IMR-90 (cell line): ENCODE measurements around the gene MKNK2. TPM values are rescaled to one million over a fixed set of nuclear protein-coding genes. Genes with fewer than 3 reads are reported as not detected.
A peak's percentile ranks its signal among the peaks of the same experiment; 100 is the strongest.

Experiments used
- ATAC-seq: fragments of 200-7000 bp; cut with Tn5 transposase; 2 replicates; pipeline ENCODE4 v1.9.1; 2020; ENCODE audit warnings: low read depth, mild to moderate bottlenecking, moderate library complexity
- BruUV-seq: library from RNA; stranded (reverse); fragments of 400-500 nt; replicated peaks from 2 replicates; lab custom pipeline; 2021; lab: Mats Ljungman, UMichigan
- CTCF ChIA-PET: fragments of 300-600 bp; formaldehyde crosslinking; extraction: SDS; loops from one replicate; lab custom pipeline; 2021; ENCODE audit warnings: antibody characterized with exemption; lab: Yijun Ruan, JAX
- POLR2A ChIA-PET: fragments of 300-600 bp; sonication (Branson Sonifier 250); formaldehyde crosslinking; loops from one replicate; lab custom pipeline; 2022; ENCODE audit warnings: antibody characterized with exemption; ENCODE audit not compliant: unreplicated experiment; lab: Charles Lee
- DNase-seq: peaks from one replicate; pipeline ENCODE4 v3.0.0; 2013
- H2AFZ ChIP-seq: replicated peaks from 2 replicates; pipeline ENCODE3; 2013; ENCODE audit warnings: low read length, mild to moderate bottlenecking; ENCODE audit not compliant: poor library complexity
- H2AK5ac ChIP-seq: 2 replicates; pipeline ENCODE4 v1.6.1; 2013; ENCODE audit warnings: low read depth, low read length, inconsistent platforms
- H2AK9ac ChIP-seq: replicated peaks from 2 replicates; pipeline ENCODE3; 2013; ENCODE audit warnings: mild to moderate bottlenecking, low read depth, low read length, moderate library complexity; ENCODE audit not compliant: poor library complexity
- H2BK120ac ChIP-seq: 2 replicates; pipeline ENCODE4 v1.6.1; 2013; ENCODE audit warnings: low read depth, low read length, inconsistent platforms
- H2BK15ac ChIP-seq: 3 replicates; pipeline ENCODE4 v1.6.1; 2013; ENCODE audit warnings: low read depth, low read length, inconsistent platforms
- H2BK20ac ChIP-seq: 2 replicates; pipeline ENCODE4 v1.6.1; 2013; ENCODE audit warnings: low read depth, mild to moderate bottlenecking, inconsistent platforms, low read length, moderate library complexity
- H2BK5ac ChIP-seq: 2 replicates; pipeline ENCODE4 v1.6.1; 2013; ENCODE audit warnings: mild to moderate bottlenecking, low read depth, low read length, inconsistent platforms; ENCODE audit not compliant: poor library complexity, severe bottlenecking
- H3K14ac ChIP-seq: replicated peaks from 2 replicates; pipeline ENCODE4 v1.6.1; 2013; ENCODE audit warnings: low read depth, low read length, inconsistent platforms
- H3K18ac ChIP-seq: 2 replicates; pipeline ENCODE4 v1.6.1; 2013; ENCODE audit warnings: low read depth, low read length, control low read depth
- H3K23ac ChIP-seq: 2 replicates; pipeline ENCODE4 v1.6.1; 2013; ENCODE audit warnings: low read depth, low read length, inconsistent platforms
- H3K27ac ChIP-seq: 2 replicates; pipeline ENCODE4 v1.5.1; 2013; ENCODE audit warnings: mild to moderate bottlenecking, control low read depth, low read length; ENCODE audit not compliant: insufficient read depth
- H3K27me3 ChIP-seq: 2 replicates; pipeline ENCODE4 v1.6.1; 2013; ENCODE audit warnings: low read length; ENCODE audit not compliant: control insufficient read depth, insufficient read depth
- H3K36me3 ChIP-seq: 2 replicates; pipeline ENCODE4 v1.6.1; 2013; ENCODE audit warnings: low read length, mixed read lengths; ENCODE audit not compliant: control insufficient read depth, insufficient read depth
- H3K4ac ChIP-seq: 2 replicates; pipeline ENCODE4 v1.6.1; 2013; ENCODE audit warnings: low read depth, low read length, inconsistent platforms
- H3K4me1 ChIP-seq: 2 replicates; pipeline ENCODE4 v1.6.1; 2013; ENCODE audit warnings: low read length, mixed read lengths; ENCODE audit not compliant: control insufficient read depth, insufficient read depth
- H3K4me2 ChIP-seq: 2 replicates; pipeline ENCODE4 v1.6.1; 2013; ENCODE audit warnings: low read depth, mild to moderate bottlenecking, control low read depth, low read length, moderate library complexity
- H3K4me3 ChIP-seq: 2 replicates; pipeline ENCODE4 v1.5.1; 2013; ENCODE audit warnings: low read depth, mild to moderate bottlenecking, control low read depth, low read length, moderate library complexity; ENCODE audit not compliant: insufficient read depth
- H3K56ac ChIP-seq: 2 replicates; pipeline ENCODE4 v1.6.1; 2013; ENCODE audit warnings: low read length, inconsistent platforms; ENCODE audit not compliant: insufficient read depth; ENCODE audit errors: extremely low read depth
- H3K79me1 ChIP-seq, 2 experiments: 2 replicates each; pipeline ENCODE4 v1.6.1; 2013; ENCODE audit warnings: low read length in 2 of 2, inconsistent platforms in 1 of 2, low read depth in 1 of 2
- H3K9ac ChIP-seq: 2 replicates; pipeline ENCODE4 v1.6.1; 2013; ENCODE audit warnings: low read depth, low read length, control low read depth
- H3K9me1 ChIP-seq: 2 replicates; pipeline ENCODE4 v1.6.1; 2013; ENCODE audit warnings: low read length, inconsistent platforms; ENCODE audit not compliant: insufficient read depth
- H3K9me3 ChIP-seq: 2 replicates; pipeline ENCODE4 v1.6.1; 2013; ENCODE audit warnings: low read length; ENCODE audit not compliant: control insufficient read depth, insufficient read depth
- H4K20me1 ChIP-seq: 2 replicates; pipeline ENCODE4 v1.6.1; 2013; ENCODE audit warnings: low read length, inconsistent platforms; ENCODE audit not compliant: insufficient read depth
- H4K5ac ChIP-seq: 2 replicates; pipeline ENCODE4 v1.6.1; 2013; ENCODE audit warnings: mild to moderate bottlenecking, low read depth, low read length, control low read depth
- H4K8ac ChIP-seq, 2 experiments: 2 replicates each; pipeline ENCODE4 v1.6.1; 2013; ENCODE audit warnings: low read depth in 2 of 2, low read length in 2 of 2, control low read depth in 1 of 2, inconsistent platforms in 1 of 2
- H4K91ac ChIP-seq: 2 replicates; pipeline ENCODE4 v1.6.1; 2013; ENCODE audit warnings: low read depth, low read length, inconsistent platforms; ENCODE audit not compliant: insufficient read depth
- BHLHE40 ChIP-seq: fragments of 150-350 bp; IDR thresholded peaks from 2 replicates; pipeline ENCODE4 v1.6.1; 2016; ENCODE audit warnings: mild to moderate bottlenecking, low read depth, low read length
- CEBPB ChIP-seq: IDR thresholded peaks from 2 replicates; pipeline ENCODE4 v1.6.1; 2012; ENCODE audit warnings: low read depth, low read length, improper control_type of control experiment
- CHD1 ChIP-seq: IDR thresholded peaks from 2 replicates; pipeline ENCODE4 v1.6.1; 2012; ENCODE audit warnings: low read depth, low read length, improper control_type of control experiment
- ELK1 ChIP-seq: fragments of 150-350 bp; IDR thresholded peaks from 2 replicates; pipeline ENCODE4 v1.6.1; 2016; ENCODE audit warnings: low read depth, mild to moderate bottlenecking, low read length, moderate library complexity, borderline replicate concordance
- FOS ChIP-seq: fragments of 150-350 bp; IDR thresholded peaks from 2 replicates; pipeline ENCODE4 v1.6.1; 2016; ENCODE audit warnings: low read depth, low read length
- MAFK ChIP-seq: IDR thresholded peaks from 2 replicates; pipeline ENCODE4 v1.6.1; 2012; ENCODE audit warnings: low read depth, low read length, improper control_type of control experiment
- MAZ ChIP-seq: IDR thresholded peaks from 2 replicates; pipeline ENCODE4 v1.6.1; 2012; ENCODE audit warnings: low read depth, mild to moderate bottlenecking, low read length, improper control_type of control experiment, moderate library complexity, borderline replicate concordance
- MXI1 ChIP-seq: IDR thresholded peaks from 2 replicates; pipeline ENCODE4 v1.6.1; 2012; ENCODE audit warnings: low read depth, mild to moderate bottlenecking, low read length, moderate library complexity, borderline replicate concordance
- NFE2L2 ChIP-seq: fragments of 150-350 bp; IDR thresholded peaks from 2 replicates; pipeline ENCODE4 v1.6.1; 2016; ENCODE audit warnings: low read depth, mild to moderate bottlenecking, low read length
- POLR2A ChIP-seq: IDR thresholded peaks from 2 replicates; pipeline ENCODE4 v1.6.1; 2012; ENCODE audit warnings: mild to moderate bottlenecking, low read depth, low read length
- RAD21 ChIP-seq: IDR thresholded peaks from 2 replicates; pipeline ENCODE4 v1.6.1; 2012; ENCODE audit warnings: low read length, improper control_type of control experiment
- RCOR1 ChIP-seq: IDR thresholded peaks from 2 replicates; pipeline ENCODE4 v1.6.1; 2012; ENCODE audit warnings: mild to moderate bottlenecking, low read length, improper control_type of control experiment; ENCODE audit not compliant: insufficient replicate concordance
- RFX5 ChIP-seq: IDR thresholded peaks from 2 replicates; pipeline ENCODE4 v1.8.0; 2012; ENCODE audit warnings: low read depth, mild to moderate bottlenecking, low read length, moderate library complexity
- SMC3 ChIP-seq: fragments of 150-350 bp; IDR thresholded peaks from 2 replicates; pipeline ENCODE4 v1.6.1; 2016; ENCODE audit warnings: low read depth, mild to moderate bottlenecking, antibody characterized with exemption, low read length, moderate library complexity
- WGBS, 2 experiments: methylation state at CpG; one replicate each; pipeline versions ENCODE4 v1.1.5 to v1.1.7; 2013; ENCODE audit warnings: missing lambda C conversion rate in 2 of 2; ENCODE audit not compliant: insufficient read length in 1 of 2; ENCODE audit errors: extremely low coverage in 2 of 2; 5-methylcytosine and 5-hydroxymethylcytosine counted together
- dilution Hi-C: fragments of 300-500 bp; cut with HindIII; formaldehyde crosslinking; loops from one replicate; pipeline ENCODE4 v1.14.3; 2018; ENCODE audit warnings: low sequenced_read_pairs; ENCODE audit not compliant: unreplicated experiment
- in situ Hi-C: fragments of 300-500 bp; cut with MboI; formaldehyde crosslinking; loops from 3 replicates; pipeline ENCODE4 v1.14.3; 2019; ENCODE audit warnings: low sequenced_read_pairs, inconsistent platforms, mixed read lengths
- intact Hi-C: fragments of 100-400 bp; cut with micrococcal nuclease; formaldehyde crosslinking; loops from 2 replicates; pipeline ENCODE4 v1.10.0; 2022
- polyA plus RNA-seq, 3 experiments: library from polyadenylated mRNA; depleted of rRNA; stranded (reverse); fragments of >200 nt; gene quantifications; 2 replicates each; pipeline ENCODE4 v1.2.3, GENCODE V29; 2012; ENCODE audit warnings: low replicate concordance in 1 of 3
- total RNA-seq: library from RNA; depleted of rRNA; stranded (reverse); fragments of >200 nt; gene quantifications from 2 replicates; pipeline ENCODE4 v1.2.3, GENCODE V29; 2012
- TF ChIP-seq, protein P1 (sequence below): conservative IDR thresholded peaks from 2 replicates; pipeline ENCODE4 v1.5.1; 2012; ENCODE audit warnings: mild to moderate bottlenecking, low read depth, low read length, improper control_type of control experiment

MKNK2 gene
- total and polyA plus RNA-seq, 2 of the 4 experiments (the other 2 are of a cell fraction) = 21.9 to 31.8 TPM

- in situ Hi-C loops = no loop called here
- ChIA-PET CTCF (no interaction called here), POLR2A (no interaction called here)
- H2BK5ac ChIP-seq = no peak overlapping the region
- H3K9ac ChIP-seq = no peak overlapping the region
- no peak overlapping the region for H2AFZ ChIP-seq
- 0 out of 2 replicates have a peak, but pooled peaks cover 4% of the 10 kb centered on the region for H3K9me1 ChIP-seq
- H2BK20ac ChIP-seq = no peak overlapping the region
- no peak overlapping the region for H3K18ac ChIP-seq
- no peak overlapping the region for H3K14ac ChIP-seq
- H4K91ac ChIP-seq = no peak overlapping the region
- no peak for TF ChIP-seq RFX5
- no peak for TF ChIP-seq CEBPB
- no peak for TF ChIP-seq FOS
- no peak for TF ChIP-seq MAZ
- TF ChIP-seq, protein P1, sequence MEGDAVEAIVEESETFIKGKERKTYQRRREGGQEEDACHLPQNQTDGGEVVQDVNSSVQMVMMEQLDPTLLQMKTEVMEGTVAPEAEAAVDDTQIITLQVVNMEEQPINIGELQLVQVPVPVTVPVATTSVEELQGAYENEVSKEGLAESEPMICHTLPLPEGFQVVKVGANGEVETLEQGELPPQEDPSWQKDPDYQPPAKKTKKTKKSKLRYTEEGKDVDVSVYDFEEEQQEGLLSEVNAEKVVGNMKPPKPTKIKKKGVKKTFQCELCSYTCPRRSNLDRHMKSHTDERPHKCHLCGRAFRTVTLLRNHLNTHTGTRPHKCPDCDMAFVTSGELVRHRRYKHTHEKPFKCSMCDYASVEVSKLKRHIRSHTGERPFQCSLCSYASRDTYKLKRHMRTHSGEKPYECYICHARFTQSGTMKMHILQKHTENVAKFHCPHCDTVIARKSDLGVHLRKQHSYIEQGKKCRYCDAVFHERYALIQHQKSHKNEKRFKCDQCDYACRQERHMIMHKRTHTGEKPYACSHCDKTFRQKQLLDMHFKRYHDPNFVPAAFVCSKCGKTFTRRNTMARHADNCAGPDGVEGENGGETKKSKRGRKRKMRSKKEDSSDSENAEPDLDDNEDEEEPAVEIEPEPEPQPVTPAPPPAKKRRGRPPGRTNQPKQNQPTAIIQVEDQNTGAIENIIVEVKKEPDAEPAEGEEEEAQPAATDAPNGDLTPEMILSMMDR = no peak
- TF ChIP-seq MAFK = no peak
- no peak for TF ChIP-seq SMC3
- no peak for TF ChIP-seq MXI1
- no peak for TF ChIP-seq CHD1
- TF ChIP-seq ELK1 = no peak
- TF ChIP-seq RCOR1 = no peak
- no peak for TF ChIP-seq NFE2L2
- TF ChIP-seq RAD21 = no peak
- TF ChIP-seq BHLHE40 = no peak
- TF ChIP-seq POLR2A = no peak
- peaks cover 38% of the 10 kb centered on the region for H3K36me3 ChIP-seq
- H3K56ac ChIP-seq = no peak overlapping the region
- 99% methylated on average over 15 of the region's 50 CpGs; no CpG with 5 or more reads in 1 of the 2 experiments for WGBS, 2 experiments
- no peak overlapping the region for H3K4me3 ChIP-seq
- no TSS peak for BruUV-seq
- peaks cover 62% of the 10 kb centered on the region for H4K20me1 ChIP-seq
- ATAC-seq (no peak), DNase-seq (no peak)
- no peak overlapping the region for H2BK15ac ChIP-seq
- no peak overlapping the region for H4K8ac ChIP-seq
- no peak overlapping the region for H2BK120ac ChIP-seq
- H3K4me2 ChIP-seq = no peak overlapping the region
- H2AK9ac ChIP-seq = peak overlapping the region; percentile 13
- no peak overlapping the region for H3K23ac ChIP-seq
- dilution Hi-C loops = no loop called here
- H3K4me1 ChIP-seq = peaks cover 32% of the 10 kb centered on the region
- intact Hi-C loops = no loop called here
- H3K27me3 ChIP-seq = no peaks in the 10 kb centered on the region
- no peak overlapping the region for H2AK5ac ChIP-seq
- no peak overlapping the region for H4K5ac ChIP-seq
- peaks cover 10 to 71% of the 10 kb centered on the region in 2 experiments; a peak in 3 of 4 replicates for H3K79me1 ChIP-seq
- no peaks in the 10 kb centered on the region for H3K9me3 ChIP-seq
- no peak overlapping the region for H3K27ac ChIP-seq
- H3K4ac ChIP-seq = no peak overlapping the region
Measured at GRCh38 chr19:2046046-2046907, 4.8 kb downstream of the MKNK2 start.
